Activated gamma-delta T cell treated with anti-CD3 and anti-CD28 coated beads, Interleukin-2, amount 50 U/mL, for 16 hours (primary cell): Measurements from ENCODE around the gene CARMIL1.

Source experiments
- DNase-seq: peaks from one replicate; pipeline ENCODE4 v3.0.0-alpha.2; 2020; ENCODE audit warnings: low read depth

CARMIL1 gene

DNA sequence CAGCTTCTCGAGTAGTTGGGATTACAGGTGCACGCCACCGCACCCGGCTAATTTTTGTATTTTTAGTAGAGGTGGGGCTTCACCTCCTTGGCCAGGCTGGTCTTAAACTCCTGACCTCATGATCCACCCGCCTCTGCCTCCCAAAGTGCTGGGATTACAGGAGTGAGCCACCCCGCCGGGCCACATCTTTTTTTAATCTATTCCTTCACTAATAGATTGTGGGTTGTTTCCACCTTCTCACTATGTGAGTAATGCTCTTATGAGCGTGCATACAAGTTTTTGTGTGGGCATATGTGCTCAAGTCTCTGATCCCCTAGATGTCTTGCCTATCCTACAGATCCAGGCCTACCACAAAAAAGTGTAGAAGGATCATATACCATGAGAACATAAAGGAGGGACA is 30.7 kb downstream of the CARMIL1 start:
- DNase-seq: no peak

DNA sequence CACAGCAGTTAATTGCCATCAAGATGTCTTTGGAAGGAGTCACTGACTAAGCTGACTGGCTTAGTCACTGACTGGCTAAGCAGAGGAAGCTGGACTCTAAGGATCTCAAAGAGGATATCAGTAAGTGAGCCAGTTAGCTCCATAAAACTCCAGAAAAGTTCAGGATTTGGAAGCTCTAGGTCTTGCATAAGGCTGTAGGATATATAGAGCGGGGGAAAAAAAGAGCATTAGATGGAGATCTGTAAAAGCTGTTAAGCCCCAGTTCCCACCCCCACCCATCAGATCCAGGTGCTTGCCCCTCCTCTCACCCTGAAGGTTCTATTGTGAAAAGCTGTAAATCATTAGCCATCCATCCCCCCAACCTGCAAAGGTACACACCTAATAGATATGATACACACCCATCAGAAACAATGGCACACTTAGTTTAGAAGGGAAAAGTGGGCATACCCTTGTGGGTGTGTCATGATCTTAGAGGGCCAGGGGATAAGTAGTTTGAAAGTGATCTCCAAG is 32.2 kb downstream of the CARMIL1 start:
- DNase-seq: no peak

- no peak for DNase-seq
These were observed 33.0 kb downstream of the CARMIL1 start for GRCh38 chr6:25312034-25312620.

DNA sequence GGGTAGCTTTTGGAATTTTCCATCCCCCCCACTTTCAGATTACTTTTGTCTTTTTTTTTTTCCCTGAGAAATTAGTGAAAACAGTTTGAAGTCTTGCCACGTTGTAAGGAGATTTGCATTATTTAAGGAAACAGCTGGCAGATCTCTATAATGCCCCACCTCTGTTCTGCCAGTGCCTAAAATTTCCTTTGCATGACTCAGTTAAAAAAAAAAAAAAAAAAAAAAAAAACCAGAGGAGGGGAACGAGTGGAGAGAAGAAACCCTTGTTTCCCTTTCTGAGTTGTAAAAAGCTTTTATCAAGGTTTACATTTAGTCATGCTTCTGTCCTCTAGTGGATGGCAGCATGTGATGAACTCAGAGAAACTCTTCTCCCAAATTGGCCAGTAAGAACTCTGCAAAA is 33.5 kb downstream of the CARMIL1 start:
- no peak for DNase-seq

DNA sequence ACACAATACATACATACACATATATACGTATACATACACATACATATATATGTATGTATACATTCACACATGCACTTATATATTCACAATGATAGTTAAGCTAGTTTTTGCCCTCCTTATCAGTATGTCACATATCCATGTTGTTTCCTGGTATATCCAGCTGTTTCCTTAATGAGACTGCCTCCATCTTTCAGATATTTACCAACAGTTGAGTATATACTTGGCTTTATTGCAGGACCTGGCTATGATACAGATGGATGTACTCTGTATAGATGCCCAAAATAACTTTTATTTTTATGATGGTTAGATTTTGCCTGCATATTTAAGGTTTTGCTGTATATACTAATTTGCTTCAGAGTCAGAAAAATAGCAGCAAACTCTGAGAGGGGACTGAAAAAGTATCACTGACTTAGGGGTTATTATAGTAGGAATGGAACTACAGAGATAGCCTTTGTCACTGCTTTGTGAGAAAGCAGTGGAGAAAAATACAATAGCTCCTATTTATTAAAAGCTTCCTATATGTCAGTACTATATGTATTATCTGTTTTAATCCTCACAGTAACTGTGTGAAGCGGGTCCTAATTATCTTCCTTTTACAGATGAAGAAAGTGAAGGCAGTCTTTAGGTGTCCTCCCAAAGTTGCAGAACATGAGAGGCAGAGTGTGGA is 35.5 kb downstream of the CARMIL1 start:
- no peak for DNase-seq

GRCh38 chr6:25315194-25316177 is 36.3 kb downstream of the CARMIL1 start:
- DNase-seq: no peak

- no peak for DNase-seq
These were observed 37.5 kb downstream of the CARMIL1 start for GRCh38 chr6:25316626-25317025.

- DNase-seq: no peak
These were observed 39.4 kb downstream of the CARMIL1 start for GRCh38 chr6:25318589-25318988.

DNA sequence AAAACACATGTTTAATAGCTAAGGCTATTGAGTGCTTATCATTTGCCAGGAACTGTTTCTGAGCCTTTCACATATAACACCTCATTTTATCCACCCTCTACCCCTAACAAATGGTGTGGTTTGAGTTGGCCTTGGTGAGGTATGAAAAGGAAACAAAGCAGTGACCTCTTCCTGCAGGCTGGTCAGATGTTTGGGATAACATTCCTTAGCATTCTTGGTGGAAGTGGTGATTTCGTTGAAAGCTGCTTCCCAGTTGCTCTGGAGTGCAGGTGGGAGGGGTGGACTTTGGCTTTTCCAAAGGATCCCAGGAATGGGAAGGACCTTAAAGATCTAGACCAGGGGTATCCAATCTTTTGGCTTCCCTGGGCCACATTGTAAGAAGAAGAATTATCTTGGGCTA is 41.3 kb downstream of the CARMIL1 start:
- DNase-seq: no peak

DNA sequence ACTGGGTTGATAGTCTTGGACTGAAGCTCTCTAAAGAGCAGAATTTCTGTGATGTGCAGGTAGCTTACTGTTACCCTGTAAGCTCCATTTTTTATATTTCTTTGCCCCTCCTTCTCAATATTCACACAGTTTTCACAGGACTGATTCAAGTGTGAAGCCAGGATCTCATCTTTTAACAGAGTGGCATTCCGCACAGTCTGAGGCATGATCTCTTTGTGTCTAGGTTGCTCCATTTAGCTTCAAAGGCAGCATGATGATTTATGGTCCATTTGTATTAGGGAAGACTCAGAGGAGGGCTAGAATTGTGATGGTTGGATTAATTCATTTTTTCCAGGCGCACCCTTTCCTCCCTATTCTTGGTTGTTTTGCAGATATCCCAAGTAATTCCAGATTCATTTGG is 43.5 kb downstream of the CARMIL1 start:
- DNase-seq: no peak

- DNase-seq: no peak
These were observed 45.0 kb downstream of the CARMIL1 start for GRCh38 chr6:25324066-25324762.

DNA sequence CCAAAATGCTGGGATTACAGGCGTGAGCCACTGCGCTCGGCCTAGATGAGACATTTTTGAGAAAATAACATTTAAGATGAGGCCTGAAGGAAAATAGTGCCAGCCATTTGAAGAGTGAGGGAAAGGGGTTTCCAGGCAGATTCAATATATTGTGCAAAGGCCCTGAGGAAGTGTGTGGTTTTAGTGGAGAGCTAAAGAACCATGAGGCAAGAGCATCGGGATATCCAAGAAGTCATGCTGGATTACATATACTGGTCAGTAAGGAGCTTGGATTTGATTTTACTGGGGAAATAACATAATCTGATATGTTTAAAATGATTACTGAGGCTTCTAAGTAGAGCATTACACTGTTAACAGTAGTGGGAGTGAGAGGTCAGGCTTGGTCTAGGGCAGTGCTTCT is 47.0 kb downstream of the CARMIL1 start:
- no peak for DNase-seq

- no peak for DNase-seq
These were observed 47.8 kb downstream of the CARMIL1 start for GRCh38 chr6:25326960-25327359.

GRCh38 chr6:25327432-25327831 is 48.3 kb downstream of the CARMIL1 start:
- DNase-seq: no peak

- no peak for DNase-seq
These were observed 50.1 kb downstream of the CARMIL1 start for GRCh38 chr6:25329161-25329817.

- no peak for DNase-seq
These were observed 50.8 kb downstream of the CARMIL1 start for GRCh38 chr6:25329982-25330381.

DNA sequence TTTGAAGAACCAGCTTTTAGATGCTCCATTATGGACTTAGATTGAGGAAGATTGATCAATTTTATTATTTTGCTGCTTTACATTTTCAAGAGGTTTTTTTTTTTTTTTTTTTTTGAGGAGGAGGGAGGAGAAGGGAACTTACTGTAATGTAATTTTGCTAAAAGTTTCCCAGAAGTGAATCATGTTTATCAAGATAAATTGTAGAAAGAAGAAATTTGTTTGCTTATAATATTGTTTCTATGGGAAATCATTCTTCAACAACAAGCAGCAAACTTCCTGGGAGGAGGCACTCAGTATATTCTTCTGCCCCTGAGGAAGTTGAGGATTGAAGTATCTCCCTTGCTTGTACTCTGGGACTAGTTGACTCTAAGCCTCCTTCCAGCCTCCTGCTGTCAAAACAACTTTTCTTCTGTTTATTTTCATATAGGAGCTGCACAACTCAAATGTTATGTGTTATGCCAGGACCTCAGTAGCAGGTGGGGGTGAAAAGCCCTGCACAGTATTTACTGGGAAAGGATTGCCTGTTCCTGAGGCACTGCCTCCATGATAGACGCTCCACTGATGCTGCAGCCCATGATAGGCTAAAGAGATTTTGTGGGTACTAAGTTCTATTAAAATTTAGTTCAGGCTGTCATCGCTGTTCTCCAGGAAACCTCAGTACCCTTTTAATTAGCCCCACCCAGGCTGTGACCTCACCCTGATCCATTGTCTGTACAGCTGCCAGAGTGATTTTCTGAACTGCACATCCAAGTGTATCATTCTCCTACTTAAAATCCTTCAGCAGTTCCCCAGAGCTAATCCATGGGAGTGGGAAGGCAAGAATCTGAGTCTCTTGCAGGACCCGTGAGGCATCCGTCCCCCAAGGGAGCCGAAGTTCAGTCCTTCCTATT is 51.9 kb downstream of the CARMIL1 start:
- no peak for DNase-seq

DNA sequence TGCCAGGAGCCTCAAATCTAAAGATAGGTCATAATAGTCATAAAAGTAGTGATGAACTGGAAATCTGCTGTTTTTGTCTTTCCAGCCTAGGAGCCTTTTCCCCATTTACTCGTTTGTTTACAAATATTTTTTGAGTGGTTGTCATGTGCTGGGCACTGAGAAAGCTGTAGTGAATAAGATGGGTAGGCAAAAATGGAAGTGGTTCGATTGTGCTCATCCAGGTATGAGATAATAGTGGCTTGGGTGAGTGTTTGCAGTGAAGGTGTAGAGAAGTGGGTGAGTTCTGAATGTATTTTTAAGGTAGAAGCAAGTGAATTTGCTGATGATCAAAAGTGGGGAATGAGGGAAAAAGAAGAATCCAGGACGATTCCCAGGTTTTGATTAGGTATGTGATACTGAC is 53.0 kb downstream of the CARMIL1 start:
- DNase-seq: no peak

- DNase-seq: no peak
These were observed 53.5 kb downstream of the CARMIL1 start for GRCh38 chr6:25332655-25333071.

DNA sequence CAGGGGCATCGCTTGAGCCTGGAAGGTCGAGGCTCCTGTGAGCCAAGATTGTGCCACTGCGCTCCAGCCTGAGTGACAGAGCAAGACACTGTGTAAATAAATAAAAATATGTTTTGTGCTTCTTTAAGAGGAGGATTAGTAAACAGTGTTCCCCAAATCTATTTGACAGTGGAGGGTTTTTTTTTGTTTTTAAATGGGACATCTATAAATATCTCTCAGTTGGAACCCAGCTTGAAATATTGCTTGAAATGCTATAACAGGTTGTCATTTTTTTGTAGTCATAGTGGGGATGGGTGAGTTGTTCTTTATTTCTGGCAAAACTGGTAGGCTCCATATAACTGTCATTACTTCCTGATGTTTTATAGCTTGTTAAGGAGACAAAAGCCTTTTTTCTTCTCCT is 54.3 kb downstream of the CARMIL1 start:
- DNase-seq: no peak

DNA sequence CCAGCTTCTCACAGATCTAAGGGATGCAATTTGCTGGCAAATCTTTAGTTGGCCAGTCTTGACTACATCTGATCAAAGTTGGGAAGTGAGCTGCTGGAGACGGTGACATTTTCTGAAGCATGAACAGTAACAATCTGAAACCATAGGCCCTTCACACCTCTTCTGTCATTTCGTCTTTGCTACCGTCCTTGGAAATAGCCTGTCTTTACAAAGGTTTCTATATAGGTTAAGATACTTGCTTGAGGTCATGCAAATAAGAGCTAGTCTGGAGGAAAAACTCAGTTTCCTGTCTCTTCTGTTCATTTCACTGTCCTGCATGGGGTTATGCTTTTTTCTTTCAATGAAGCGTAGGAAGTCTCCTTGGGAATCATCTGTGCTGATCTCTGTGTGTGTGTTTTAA is 55.6 kb downstream of the CARMIL1 start:
- DNase-seq: no peak
